ENCODE results near the gene ZRANB3.

GRCh38 chr2:135168204-135168856 is 362.7 kb downstream of the ZRANB3 start:
- no peak for TF ChIP-seq POLR2AphosphoS5 (IDR thresholded peaks at IDR 0.05; ENCODE audit: low read depth, low read length)
- TF ChIP-seq SIN3A (IDR thresholded peaks at IDR 0.05; ENCODE audit: borderline replicate concordance, insufficient read depth, low read length): no peak
- TF ChIP-seq REST (IDR thresholded peaks at IDR 0.05; ENCODE audit: insufficient read depth in 1 of 2, low read depth in 2 of 2, low read length in 2 of 2): no peak

All from PFSK-1 (cell line).